Measurements from ENCODE around the gene ITCH. TPM values are rescaled to one million over a fixed set of nuclear protein-coding genes. Genes with fewer than 3 reads are reported as not detected.

Gene ITCH
- polyA plus RNA-seq, 1 donor from 2014 or later = 39.5 TPM

- peaks cover 14% of the 10 kb centered on the region for H3K36me3 ChIP-seq (ENCODE audit: insufficient read depth, low read length)
- H3K4me2 ChIP-seq (ENCODE audit: low read length) = no peak overlapping the region
- H3K4me3 ChIP-seq (ENCODE audit: low read length) = no peak overlapping the region
- H4K20me1 ChIP-seq (ENCODE audit: insufficient read depth) = no peaks in the 10 kb centered on the region
- H2AFZ ChIP-seq (ENCODE audit: low read depth, low read length) = no peak overlapping the region
- no peak overlapping the region for H3K27ac ChIP-seq (ENCODE audit: low read length)
- H3F3A ChIP-seq (ENCODE audit: insufficient read depth, low read length, poor library complexity, severe bottlenecking) = no peaks in the 10 kb centered on the region
- H3K79me2 ChIP-seq (replicated peaks; ENCODE audit: insufficient read depth, low read length) = no peaks in the 10 kb centered on the region
- H3K9ac ChIP-seq (ENCODE audit: low read length) = no peak overlapping the region
- H3K9me3 ChIP-seq (ENCODE audit: low read length) = no peaks in the 10 kb centered on the region
- H3K9me2 ChIP-seq (ENCODE audit: insufficient read depth, low read length) = no peaks in the 10 kb centered on the region
- H3K27me3 ChIP-seq (ENCODE audit: insufficient read depth, low read depth, low read length) = no peaks in the 10 kb centered on the region
- TF ChIP-seq RAD21 (conservative IDR thresholded peaks at IDR 0.05) (no peak), MXI1 (conservative IDR thresholded peaks at IDR 0.05; ENCODE audit: poor library complexity, severe bottlenecking) (no peak)
Measured at GRCh38 chr20:34443546-34443945, 80.5 kb downstream of the ITCH start.

- Histone ChIP-seq H3K79me2 (replicated peaks; ENCODE audit: insufficient read depth, low read length) (no peaks in the 10 kb centered on the region), H3K9ac (ENCODE audit: low read length) (no peak overlapping the region), H3K9me3 (ENCODE audit: low read length) (no peaks in the 10 kb centered on the region), H3K4me2 (ENCODE audit: low read length) (no peak overlapping the region), H3F3A (ENCODE audit: insufficient read depth, low read length, poor library complexity, severe bottlenecking) (no peaks in the 10 kb centered on the region), H3K27ac (ENCODE audit: low read length) (no peak overlapping the region), H3K27me3 (ENCODE audit: insufficient read depth, low read depth, low read length) (no peaks in the 10 kb centered on the region), H3K4me3 (ENCODE audit: low read length) (no peak overlapping the region), H3K9me2 (ENCODE audit: insufficient read depth, low read length) (no peaks in the 10 kb centered on the region), H3K36me3 (ENCODE audit: insufficient read depth, low read length) (peaks cover 14% of the 10 kb centered on the region), H4K20me1 (ENCODE audit: insufficient read depth) (no peaks in the 10 kb centered on the region), H2AFZ (ENCODE audit: low read depth, low read length) (no peak overlapping the region)
- TF ChIP-seq MXI1 (conservative IDR thresholded peaks at IDR 0.05; ENCODE audit: poor library complexity, severe bottlenecking) (no peak), CTCF (IDR thresholded peaks at IDR 0.05; ENCODE audit: poor library complexity, severe bottlenecking) (no peak), POLR2AphosphoS5 (IDR thresholded peaks at IDR 0.05) (no peak), SMC3 (conservative IDR thresholded peaks at IDR 0.05; ENCODE audit: poor library complexity) (no peak), REST (IDR thresholded peaks at IDR 0.05; ENCODE audit: borderline replicate concordance) (no peak)
Measured at GRCh38 chr20:34445177-34446065, 82.3 kb downstream of the ITCH start.

- TF ChIP-seq EZH2 (IDR thresholded peaks at IDR 0.05; ENCODE audit: borderline replicate concordance, insufficient read depth, low read length, poor library complexity, severe bottlenecking) = no peak
- no peak for TF ChIP-seq POLR2AphosphoS5 (IDR thresholded peaks at IDR 0.05)
- TF ChIP-seq TAF1 (IDR thresholded peaks at IDR 0.05; ENCODE audit: low read depth) = no peak
- TF ChIP-seq SMC3 (conservative IDR thresholded peaks at IDR 0.05; ENCODE audit: poor library complexity) = no peak
- no peak for TF ChIP-seq REST (IDR thresholded peaks at IDR 0.05; ENCODE audit: borderline replicate concordance)
- TF ChIP-seq MXI1 (conservative IDR thresholded peaks at IDR 0.05; ENCODE audit: poor library complexity, severe bottlenecking) = no peak
- no peak for TF ChIP-seq RAD21 (conservative IDR thresholded peaks at IDR 0.05)
- no peak for TF ChIP-seq CTCF (IDR thresholded peaks at IDR 0.05; ENCODE audit: poor library complexity, severe bottlenecking)
- TF ChIP-seq EP300 (conservative IDR thresholded peaks at IDR 0.05; ENCODE audit: poor library complexity, severe bottlenecking) = no peak
- H4K20me1 ChIP-seq (ENCODE audit: insufficient read depth) = no peaks in the 10 kb centered on the region
- no peaks in the 10 kb centered on the region for H3K27me3 ChIP-seq (ENCODE audit: insufficient read depth, low read depth, low read length)
- H3F3A ChIP-seq (ENCODE audit: insufficient read depth, low read length, poor library complexity, severe bottlenecking) = no peaks in the 10 kb centered on the region
- no peaks in the 10 kb centered on the region for H3K79me2 ChIP-seq (replicated peaks; ENCODE audit: insufficient read depth, low read length)
- no peak overlapping the region for H2AFZ ChIP-seq (ENCODE audit: low read depth, low read length)
- H3K9ac ChIP-seq (ENCODE audit: low read length) = no peak overlapping the region
- H3K27ac ChIP-seq (ENCODE audit: low read length) = no peak overlapping the region
- no peak overlapping the region for H3K4me2 ChIP-seq (ENCODE audit: low read length)
- H3K9me3 ChIP-seq (ENCODE audit: low read length) = no peaks in the 10 kb centered on the region
- no peak overlapping the region for H3K4me3 ChIP-seq (ENCODE audit: low read length)
- H3K36me3 ChIP-seq (ENCODE audit: insufficient read depth, low read length) = peaks cover 14% of the 10 kb centered on the region
- no peaks in the 10 kb centered on the region for H3K9me2 ChIP-seq (ENCODE audit: insufficient read depth, low read length)
Measured at GRCh38 chr20:34448517-34448916, 85.4 kb downstream of the ITCH start.

Measured in neural cell (in vitro differentiated cells).